ENCODE measurements around the gene ASXL3.

ASXL3 gene

DNA sequence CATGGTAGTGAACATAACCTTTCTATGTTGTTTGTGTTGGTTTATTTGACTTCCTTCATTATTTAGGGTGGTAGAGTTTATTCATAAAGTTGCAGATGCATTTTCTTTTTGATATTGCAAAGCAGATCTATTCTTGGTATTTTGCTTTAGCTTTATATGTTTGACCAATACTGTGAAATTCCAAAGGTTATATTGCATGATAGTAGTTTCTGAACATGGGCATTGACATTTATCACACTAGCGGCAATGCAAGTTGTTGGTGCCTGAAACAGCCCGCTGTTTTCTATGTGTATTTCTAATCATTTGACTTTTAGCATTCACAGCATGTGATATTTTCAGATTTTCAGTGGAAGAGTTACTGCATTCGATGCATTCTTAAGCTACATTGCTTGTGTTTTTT is 87.2 kb downstream of the ASXL3 start:
- DNase-seq: no peak

DNA sequence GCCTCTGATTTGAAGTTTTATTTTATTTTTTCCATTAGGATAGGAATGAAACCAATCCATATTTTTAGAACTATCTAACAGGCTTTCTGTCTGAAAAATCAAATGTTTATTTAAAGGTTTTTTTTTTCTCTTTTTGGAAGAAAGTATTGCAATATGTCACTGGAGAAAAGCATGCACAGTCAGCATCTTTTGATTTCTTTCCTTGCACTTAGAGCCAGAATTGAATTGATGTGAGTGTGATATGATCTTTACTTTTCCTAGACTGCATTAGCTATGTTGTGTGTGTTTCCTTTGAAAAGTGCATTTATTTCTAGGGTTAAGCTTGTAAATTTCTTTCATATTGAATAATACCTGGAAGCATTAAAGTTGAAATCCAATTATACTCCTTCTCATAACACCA is 87.6 kb downstream of the ASXL3 start:
- DNase-seq: no peak

DNA sequence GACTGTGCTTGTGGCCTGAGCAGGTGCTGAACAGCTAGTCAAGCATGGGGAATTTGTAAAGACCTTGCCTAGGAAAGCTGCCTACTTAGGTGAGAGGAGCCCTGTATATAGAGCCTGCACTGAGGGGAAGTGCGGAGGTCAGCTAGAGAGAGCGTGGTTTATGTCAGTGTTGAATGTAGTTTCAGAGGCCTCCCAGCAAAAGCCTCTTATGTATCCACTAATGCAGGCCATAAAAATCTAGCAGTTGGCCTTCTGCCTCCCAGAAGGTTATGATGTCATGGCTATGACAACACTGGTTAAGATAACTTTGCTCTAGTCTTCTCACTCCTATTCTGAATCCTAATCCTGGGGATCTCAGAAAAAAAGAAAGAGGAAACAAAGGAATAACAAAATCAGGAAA is 88.9 kb downstream of the ASXL3 start:
- no peak for DNase-seq

DNA sequence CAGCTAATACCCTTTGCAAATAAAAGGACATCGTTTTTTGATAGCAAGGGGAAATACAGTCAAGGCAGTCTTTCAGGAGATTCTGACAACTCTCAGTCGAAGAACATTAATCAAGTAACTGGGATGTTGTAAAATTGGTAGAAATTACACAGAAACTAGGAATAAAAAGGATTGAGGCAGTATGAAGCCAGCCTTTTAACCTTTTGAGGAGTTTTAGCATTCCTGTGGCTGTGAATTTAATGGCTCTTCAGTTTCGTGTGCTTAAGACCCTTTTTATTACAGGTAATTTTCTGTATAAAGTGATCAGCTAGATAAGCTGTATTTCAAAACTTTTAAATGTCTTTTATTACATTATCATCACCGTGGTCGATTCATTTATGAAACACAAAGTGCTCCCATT is 91.6 kb downstream of the ASXL3 start:
- DNase-seq: no peak

DNA sequence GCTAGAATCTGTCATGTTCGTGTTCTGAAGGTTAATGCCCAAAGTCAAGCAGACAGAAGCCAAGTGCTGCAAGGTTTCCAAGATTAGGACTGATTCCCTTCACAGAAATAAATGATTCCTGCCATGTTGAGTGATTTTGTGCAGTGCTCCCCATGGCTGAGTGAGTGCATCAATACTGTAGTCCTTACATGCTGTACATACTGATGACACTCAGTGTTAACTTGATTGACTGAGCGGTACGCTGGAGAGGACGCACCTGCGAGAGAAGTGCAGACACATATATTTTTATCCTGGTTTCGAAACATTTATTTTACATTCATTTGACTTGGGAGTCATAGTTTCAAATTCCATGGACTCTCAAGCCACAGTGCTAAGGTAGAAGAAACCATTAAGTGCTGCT is 92.0 kb downstream of the ASXL3 start:
- DNase-seq: no peak

DNA sequence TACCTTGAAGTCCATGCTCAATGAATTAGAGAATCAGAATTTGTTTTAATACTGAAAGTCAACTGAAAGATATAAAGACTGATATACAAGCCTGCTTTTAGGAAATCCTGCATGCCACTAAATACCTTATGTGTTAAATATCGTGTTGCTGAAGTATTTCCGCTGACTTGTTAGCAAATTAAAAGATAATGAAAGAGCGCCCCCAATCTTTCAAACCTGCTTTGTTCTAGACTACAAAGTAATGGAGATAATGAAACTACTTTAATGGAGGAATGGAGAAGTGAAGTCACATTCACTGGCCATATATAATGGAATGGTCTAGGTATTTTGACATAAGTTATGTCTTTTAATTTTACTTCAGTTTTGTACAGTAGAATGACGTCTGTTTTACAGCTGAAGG is 95.7 kb downstream of the ASXL3 start:
- DNase-seq: no peak

DNA sequence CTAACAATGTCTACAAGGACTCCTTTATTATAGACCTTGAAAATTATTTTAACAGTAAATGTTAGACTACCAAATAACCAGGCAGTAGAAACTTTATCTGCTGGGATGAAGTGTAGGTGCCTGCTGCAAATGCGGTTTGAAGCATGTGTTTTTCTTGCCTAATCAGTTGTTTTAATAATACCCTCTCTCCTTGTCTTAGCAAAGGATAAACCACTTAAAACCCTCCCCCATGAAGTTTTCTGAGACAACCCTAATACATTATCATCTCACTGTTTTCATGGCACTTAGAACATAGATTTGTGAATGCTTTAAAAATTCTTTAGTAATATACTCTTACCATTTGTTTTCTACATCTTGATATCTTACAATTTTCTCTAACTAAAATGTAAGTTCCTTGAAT is 98.6 kb downstream of the ASXL3 start:
- DNase-seq: no peak

DNA sequence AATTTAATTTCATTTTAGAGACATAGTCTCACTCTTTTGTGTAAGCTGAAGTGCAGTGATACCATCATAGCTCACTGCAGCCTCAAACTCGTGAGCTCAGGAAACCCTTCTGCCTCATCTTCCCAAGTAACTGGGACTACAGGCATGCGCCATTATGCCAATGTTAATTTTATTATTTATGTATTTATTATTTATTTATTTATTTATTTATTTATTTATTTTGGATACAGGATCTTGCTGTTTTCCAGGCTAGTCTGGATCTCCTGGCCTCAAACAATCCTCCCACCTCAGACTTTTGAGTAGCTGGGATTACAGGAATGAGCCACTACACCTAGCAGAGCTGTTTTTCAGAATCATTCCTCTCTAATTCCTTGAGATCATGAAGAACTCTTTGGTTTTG is 99.9 kb downstream of the ASXL3 start:
- no peak for DNase-seq

DNA sequence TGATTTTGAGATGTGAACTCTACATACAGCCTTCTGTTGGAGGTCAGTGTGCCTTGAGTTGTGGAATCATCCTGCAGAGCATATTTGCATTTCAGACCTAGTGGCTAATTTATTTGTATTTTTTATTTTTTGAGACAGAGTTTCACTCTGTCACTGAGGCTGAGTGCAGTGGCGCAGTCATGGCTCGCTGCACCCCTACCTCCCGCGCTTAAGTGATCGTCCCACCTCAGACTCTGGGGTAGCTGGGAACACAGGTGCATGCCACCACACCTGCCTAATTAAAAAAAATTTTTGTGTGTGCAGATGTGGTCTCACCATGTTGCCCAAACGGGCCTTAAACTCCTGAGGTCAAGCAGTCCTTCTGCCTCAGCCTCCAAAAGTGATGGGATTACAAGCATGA is 104.4 kb downstream of the ASXL3 start:
- no peak for DNase-seq

DNA sequence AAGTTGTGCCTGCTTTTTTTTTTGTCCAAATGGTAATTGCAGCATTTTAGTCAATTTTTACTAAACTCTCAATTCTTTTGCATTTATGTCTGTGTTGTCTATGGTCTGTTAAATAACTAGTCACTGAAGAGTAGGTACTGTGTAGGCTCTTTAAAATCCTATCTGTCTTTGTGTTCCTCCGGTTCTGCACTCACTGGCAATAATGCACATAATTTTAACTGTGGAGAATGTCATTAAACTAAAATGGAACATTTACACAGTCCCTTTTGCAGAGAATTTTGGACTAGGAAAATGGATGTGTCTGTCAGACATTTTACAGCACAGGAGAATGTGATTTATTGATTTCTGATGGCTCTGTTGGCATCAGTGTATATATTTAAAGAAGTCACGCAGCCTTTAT is 116.6 kb downstream of the ASXL3 start:
- DNase-seq: no peak

DNA sequence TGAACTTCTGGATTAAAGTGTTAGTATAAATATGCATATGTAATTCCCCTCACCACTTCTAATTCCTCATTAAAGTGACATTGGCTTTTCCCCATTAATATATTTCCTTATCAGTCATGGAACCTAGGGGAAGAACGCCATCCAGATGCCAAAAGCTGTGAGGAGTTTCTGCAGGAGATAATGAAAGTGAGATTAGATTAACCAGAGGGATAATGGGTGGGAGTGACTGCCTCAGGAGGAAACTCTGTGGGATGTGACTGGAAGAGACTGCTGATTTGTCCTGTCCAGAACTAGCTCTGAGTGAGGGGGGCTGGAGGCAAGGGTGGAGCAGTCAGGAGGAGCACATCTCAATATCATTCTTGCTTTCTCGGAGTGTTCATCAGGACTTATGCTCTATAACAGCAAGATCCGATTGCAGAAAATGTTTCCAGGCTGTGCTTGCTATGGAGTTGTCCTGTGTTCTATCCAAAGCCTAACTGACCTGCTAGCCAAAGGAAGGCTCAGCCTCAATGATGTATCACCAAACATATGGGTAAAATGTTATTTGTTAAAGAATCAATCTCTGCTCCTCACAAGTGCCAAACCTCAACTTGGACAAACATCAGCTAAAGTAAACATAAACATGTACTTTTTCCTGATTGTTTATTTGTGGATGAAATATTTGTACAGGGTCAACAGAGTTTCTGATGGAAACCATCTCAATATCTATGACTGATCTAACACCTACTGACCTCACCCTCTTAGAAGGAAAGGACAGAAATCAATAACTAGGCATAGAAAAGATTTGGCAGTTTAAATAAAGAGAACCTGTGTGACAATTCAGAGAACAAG is 118.5 kb downstream of the ASXL3 start:
- no peak for DNase-seq

DNA sequence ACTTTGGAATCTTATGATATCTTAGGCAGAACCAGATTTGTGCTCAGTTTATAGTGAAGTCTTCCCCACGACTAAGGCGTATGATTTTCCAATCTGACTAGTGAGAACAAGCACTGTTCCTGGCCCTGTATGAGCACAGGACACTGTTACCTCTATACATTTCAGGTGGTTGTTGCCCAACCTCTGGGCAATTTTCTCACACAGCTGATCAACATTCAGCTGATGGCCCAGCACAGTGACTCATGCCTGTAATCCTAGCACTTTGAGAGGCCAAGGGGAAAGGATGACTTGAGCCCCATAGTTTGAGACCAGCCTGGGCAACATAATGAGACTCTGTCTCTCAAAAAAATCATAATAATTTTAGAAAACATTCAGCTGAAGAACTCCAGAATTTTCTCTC is 119.5 kb downstream of the ASXL3 start:
- no peak for DNase-seq

DNA sequence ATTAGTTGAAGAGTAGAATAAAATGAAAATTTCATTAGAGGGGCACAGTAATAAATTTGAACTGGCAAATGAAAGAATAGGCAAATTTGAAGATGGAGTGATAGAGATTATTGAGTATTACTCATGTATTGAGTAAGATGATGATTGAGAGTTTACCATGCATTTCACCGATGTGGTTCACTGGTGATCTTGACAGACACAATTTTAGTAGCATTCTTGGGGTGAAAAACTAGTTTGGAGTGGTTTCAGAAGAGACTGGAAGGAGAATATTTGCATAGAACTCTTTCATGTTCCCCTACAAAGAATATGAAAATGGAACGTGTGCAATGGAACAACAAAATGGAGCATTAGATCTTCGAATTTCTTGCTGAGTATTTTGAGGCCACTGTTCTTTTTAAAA is 121.4 kb downstream of the ASXL3 start:
- DNase-seq: no peak

DNA sequence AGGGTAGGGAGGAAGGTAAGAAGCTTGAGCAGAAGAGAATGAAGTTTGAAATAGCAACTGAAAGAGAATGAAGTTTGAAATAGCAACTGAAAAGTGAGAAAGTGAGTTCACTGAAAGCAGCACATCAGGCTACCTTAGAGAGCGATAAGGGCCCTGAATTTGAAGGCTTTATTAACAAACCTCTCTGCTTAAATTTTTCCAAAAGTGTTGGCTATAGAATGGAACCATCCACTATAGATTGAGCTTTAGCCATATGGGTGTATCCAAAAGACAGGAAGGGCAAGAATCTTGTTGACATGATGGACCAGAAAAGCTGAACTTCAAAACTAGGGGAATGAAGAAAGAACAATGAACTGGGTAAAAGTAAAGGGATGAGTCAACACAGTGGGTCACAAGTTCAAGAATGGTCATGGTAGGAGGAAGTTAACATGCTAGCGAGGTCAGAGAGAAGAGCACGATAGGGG is 122.5 kb downstream of the ASXL3 start:
- DNase-seq: no peak

DNA sequence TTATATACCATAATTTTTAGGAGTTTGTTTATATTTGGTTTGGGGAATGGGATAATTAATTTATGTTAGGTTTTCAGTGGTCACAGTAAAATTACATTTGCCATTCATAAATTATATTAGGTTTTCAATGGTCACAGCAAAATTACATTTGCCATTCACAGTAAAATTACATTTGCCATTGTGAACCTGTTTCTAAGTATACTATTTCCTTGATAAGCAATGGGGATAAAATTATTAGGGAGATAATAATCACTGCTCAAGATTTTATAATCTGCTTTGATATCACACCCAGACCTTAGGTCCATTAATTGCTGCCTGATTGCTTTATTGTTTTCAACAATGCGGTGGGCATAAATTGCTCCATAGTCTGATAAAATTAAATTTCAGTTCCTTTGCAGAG is 124.6 kb downstream of the ASXL3 start:
- DNase-seq: no peak

DNA sequence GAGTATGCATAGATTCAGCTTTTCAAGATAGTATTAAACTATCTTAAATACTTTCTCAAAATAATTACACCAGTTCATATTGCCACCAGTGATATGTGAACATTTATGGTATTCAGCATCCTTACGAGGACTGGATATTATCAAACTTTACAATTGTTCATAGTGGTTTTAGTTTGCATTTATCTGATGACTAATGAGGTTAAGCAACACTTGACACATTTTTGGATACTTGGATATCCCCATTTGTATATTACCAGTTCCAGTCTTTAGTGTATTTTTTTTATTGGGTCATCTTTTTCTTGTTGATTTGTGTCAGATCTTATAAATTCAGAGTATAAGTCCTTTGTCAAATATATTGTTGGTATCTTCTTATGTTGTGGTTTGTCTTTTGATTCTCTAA is 128.4 kb downstream of the ASXL3 start:
- no peak for DNase-seq

DNA sequence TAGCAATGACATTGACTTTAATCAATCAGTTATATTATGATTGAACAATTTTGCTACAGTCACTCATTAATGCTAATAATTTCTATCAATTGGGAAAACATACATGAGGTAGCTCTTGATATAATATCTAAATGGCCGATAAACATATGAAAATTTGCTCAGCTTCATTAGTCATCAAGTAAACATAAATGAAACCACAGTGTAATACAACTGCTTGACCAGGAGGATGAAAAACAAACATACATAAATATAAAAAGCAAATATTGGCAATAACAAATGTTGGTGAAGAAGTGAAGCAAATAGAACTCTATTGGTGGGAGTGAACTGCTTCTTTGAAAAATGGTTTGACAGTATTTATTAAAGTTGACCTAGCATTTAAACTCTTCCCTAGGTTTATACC is 130.9 kb downstream of the ASXL3 start:
- DNase-seq: no peak

DNA sequence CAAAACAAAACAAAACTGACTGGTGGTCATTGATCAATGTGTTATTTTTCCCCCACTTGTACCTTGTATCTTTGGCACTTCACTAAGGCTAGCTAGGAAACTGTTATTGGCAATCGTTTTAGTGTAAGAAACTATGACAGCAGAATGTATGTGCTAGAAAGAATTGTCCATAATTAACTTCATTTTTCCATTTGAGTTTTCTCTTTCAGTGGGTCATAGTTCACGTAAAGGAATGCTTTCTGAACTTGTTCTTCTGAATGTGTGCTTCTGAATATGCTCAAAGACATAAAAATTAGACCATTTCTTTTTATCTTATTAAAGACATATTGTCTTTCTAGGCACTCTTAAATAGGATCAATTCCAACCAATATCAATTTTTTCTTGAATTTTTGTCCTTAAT is 132.2 kb downstream of the ASXL3 start:
- no peak for DNase-seq

DNA sequence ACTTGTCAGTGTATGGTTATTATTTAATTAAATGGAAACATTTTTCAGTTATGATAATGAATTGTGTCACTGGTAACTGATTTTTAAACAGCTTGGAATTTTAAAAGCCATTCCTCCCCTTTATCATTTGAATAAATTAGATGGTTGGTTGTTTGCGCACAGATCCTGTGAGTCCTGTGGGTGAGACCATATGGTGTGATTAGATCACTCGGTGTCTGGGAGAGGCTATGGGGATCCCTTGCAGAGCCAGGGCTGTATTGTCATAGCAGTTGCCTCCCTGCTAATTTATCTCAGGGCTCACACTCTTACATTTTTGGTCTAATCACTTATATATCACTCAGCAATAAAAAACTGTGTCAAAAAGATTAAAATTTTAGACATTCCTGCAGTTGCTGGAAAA is 133.5 kb downstream of the ASXL3 start:
- no peak for DNase-seq

DNA sequence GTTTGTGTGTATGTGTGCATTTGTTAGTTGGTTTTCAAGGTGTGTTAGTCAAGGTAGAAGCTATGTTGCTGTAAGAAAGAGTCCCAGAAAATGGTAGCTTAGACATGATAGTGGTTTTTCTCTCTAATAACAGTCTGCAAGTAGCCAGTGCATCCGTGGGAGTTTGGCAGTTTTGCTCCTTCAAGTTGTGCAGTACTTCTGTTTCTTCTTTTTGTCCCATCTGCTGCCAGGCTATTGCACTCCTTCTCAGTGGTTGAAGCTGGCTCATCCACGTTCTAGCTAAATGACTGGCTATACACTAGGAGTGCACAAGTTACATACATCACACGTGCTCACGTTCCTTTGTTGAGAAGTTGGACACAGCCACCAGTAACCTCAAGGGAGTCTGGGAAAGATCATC is 134.7 kb downstream of the ASXL3 start:
- no peak for DNase-seq

DNA sequence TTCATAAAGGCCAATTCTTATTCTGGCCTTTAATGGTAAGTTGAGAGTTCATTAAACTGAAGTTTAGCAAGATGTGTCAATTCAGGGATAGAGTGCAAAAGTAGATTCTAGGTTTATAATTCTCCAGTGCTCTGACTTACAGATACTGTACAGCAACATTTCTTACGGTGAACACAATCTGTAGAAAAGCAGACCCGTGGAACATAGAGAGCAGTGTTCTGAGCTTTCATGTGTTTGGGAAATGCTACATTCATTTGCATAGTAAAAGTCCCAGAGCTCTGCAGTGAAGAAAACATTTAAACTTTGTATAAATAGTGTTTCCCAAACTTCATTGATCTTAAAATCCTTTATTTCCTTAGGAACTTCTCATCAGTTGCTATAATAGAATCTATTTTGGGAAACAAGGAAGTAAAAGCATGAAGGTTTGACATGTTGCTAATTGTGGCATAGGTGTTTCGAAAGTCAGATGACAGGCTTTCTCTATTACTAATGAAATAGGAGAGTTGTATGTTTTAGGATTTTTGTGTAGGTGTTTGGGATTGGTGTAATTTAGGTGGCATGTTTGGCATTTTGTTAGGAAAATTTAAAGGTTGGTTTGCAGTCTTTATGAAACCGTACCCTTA is 138.2 kb downstream of the ASXL3 start:
- no peak for DNase-seq

DNA sequence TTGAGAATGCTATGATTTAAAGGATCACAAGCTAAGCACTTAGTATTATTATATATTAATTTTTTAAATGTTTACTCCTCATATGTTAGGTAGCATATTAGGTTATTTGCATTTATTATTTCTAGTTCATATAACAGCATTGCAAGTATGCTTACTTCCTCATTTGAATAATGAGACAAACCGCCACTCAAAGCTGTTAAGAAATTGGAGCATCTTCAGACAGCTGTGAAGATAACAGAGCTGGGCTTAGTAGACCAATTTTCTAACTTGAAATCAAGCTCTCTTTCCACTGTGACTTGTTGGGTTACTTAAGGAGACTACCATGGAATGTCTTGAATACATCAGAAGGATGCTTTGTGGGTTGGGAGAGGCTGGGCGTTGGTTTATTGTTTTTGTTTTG is 139.3 kb downstream of the ASXL3 start:
- no peak for DNase-seq

DNA sequence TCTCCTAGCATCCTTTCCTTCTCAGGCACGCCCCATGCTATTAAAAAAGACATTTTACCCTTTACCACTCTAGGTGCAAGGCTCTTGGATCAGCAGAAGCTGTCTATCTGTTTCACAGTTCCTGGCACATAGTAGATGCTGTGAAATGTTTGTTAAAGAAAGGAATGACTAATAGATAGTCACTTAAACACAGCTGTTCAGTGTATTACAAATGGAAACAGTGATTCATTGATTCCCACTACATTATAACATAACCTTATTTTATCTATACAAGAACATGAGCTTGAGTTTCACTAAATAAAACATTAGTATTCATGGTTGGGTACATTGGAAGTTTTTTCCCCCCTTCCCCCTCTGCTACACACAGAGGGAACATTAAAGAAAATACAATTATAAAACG is 142.1 kb downstream of the ASXL3 start:
- DNase-seq: no peak

DNA sequence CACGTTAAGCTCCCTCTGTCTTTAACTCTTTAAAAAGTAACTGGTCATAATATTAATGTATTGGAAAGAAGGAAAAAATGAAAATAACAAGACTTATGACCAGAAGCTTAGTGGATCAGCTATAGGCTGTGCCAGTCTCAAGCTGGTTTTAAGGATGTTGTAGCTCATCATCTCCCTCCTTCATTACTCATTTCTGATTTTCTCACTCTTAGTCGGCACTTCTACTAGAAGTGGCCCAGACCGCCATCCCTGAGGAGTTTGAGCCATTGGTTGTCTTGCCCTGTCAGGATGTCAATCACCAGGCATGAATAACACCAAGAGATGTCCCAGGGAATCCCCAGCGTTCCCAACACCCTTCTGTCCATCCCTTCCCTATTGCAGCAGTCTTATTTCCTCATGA is 151.5 kb downstream of the ASXL3 start:
- DNase-seq: no peak

DNA sequence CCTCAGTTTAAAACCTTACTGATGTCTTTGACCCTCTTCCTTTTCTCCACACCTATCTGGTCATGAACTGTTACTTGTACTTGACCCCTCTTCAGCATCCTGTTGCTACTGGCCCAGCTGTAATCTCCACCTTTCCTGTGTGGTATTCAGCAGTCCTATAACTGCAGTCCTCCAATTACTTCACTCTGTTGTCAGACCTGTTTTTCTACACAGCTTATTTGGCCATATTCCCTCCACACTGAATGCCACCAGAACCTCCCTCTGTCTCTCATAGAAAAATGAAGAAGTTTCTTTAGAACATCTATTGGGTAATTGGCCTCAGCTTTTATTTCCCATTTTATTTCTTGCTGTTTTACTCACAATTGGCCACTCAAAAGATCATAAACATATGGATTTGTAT is 155.4 kb downstream of the ASXL3 start:
- no peak for DNase-seq
